Skin epidermis (tissue), 12 donors: Measurements from ENCODE around the gene ALPI.
"Not testable (repeated sequence)": the region's sequence is repeated elsewhere in the genome, so short reads cannot be mapped to it uniquely, and the experiment has no call there.

Experiments
- H3K27ac ChIP-seq, 21 experiments: fragments of 200-600 bp; sonication (generic) in 11 of 21; one replicate each; pipeline ENCODE4 v1.5.0; 2020; ENCODE audit warnings: mild to moderate bottlenecking in 3 of 21, inconsistent platforms in 2 of 21, moderate library complexity in 2 of 21
- H3K4me3 ChIP-seq, 7 experiments: fragments of 200-600 bp; sonication (generic) in 2 of 7; one replicate each; pipeline ENCODE4 v1.5.0; 2020; ENCODE audit warnings: inconsistent platforms in 2 of 7, mild to moderate bottlenecking in 2 of 7, moderate library complexity in 1 of 7

The ALPI gene

DNA sequence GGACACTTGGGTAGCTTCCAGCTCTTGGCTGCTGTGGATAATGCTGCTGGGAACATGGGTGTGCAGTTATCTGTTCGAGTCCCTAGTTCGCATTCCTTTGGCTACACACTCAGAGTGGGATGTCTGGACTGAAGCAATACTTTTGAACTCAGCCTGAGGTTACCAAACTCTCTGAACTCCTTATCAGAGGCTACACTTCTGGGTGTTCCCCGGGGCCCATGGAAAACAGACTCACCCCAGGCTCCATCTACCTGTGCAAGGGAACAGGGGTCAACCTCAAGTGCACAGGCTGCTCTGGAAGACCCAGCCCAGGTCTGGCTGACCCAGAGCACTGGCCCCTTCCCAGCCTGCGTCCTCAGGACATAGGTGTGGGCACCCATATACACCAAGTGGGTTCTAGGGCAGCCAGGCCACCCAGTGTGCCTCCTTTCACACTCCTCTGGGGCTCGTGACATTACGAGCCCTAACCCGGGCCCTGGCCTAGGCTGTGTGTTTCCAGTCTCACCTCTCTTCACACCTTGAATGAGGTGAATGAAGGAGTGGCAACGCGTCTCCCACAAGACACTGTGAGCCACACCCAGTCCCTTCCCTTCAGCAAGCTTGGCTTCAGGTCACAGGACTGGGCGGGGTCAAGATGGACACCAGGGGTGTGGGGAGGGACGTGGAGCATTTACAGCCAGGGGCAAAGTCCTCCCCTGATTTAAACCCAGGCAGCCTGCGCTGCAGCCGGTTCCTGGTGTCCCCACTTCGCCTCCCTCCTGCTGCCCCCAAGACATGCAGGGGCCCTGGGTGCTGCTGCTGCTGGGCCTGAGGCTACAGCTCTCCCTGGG is at the start of gene ALPI:
TSS of gene ALPI (plus strand) at position 728 of the 830 bp plus-strand sequence. CDS start at position 775, 47 bp downstream.
- Histone ChIP-seq H3K4me3 (no peak within 1 kb of the TSS), H3K27ac (no peak within 1 kb of the TSS)

DNA sequence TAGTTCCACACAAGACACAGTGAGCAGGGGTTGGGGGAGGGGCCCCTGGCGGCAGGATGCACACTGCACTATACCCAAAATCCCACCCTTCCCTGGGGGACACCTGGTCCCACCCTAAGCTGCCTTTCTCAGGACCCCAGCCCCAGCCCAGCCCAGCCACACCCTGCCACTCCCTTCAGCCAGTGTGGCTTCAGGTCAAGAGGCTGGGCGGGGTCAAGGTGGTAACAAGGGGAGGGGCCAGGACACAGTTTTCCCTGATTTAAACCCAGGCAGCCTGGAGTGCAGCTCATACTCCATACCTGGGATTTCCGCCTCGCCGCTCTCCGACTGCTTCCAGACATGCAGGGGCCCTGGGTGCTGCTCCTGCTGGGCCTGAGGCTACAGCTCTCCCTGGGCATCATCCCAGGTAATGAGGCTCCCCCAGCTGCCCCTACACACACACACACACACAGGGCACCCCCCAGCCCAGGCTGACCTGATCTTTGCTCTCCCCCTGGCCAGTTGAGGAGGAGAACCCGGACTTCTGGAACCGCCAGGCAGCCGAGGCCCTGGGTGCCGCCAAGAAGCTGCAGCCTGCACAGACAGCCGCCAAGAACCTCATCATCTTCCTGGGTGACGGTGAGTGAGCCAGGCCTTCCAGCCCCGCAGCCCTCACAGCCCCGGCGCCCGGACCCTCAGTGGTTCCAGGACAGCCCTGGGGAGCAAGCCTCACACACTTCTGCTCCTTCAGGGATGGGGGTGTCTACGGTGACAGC is 49.2 kb upstream of the ALPI start, which contains the start of gene ALPG:
TSS of gene ALPG (plus strand) at position 289 of the 755 bp plus-strand sequence. CDS start at position 340, 51 bp downstream.
- Histone ChIP-seq H3K27ac (no peak within 1 kb of the TSS), H3K4me3 (no peak within 1 kb of the TSS)

DNA sequence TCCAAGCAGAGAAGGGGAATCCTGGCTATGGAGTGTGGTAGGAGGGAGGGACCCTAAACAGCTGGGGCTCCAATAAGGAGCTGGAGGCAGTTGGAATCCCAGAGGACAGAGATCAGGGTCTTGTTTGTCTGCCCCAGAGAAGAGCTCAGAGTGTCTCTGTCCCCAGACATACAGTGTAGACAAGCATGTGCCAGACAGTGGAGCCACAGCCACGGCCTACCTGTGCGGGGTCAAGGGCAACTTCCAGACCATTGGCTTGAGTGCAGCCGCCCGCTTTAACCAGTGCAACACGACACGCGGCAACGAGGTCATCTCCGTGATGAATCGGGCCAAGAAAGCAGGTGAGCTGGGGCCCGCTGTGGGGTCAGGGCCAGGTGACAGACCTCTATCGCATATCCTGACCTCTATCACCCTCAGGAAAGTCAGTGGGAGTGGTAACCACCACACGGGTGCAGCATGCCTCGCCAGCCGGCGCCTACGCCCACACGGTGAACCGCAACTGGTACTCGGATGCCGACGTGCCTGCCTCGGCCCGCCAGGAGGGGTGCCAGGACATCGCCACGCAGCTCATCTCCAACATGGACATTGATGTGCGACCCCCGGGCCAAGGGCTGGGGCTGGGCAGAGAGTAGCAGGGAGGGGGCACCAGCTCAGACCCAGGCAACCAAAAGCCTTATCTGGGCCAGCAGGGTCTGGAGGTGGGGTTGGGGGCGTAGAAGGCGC is 48.4 kb upstream of the ALPI start:
- H3K27ac ChIP-seq, H3K4me3 ChIP-seq: not testable (repeated sequence)

DNA sequence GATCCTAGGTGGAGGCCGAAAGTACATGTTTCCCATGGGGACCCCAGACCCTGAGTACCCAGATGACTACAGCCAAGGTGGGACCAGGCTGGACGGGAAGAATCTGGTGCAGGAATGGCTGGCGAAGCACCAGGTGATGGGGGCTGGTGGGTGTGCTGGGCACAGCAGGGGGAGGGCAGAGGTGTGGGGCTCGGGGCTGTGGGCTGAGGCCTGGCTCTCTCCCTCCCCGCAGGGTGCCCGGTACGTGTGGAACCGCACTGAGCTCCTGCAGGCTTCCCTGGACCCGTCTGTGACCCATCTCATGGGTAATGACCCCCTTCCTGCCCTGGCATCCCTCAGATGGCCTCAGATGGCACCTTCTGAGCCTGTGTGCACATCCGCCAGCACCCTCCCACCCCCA is 47.7 kb upstream of the ALPI start:
- not testable (repeated sequence) for H3K27ac ChIP-seq, H3K4me3 ChIP-seq

DNA sequence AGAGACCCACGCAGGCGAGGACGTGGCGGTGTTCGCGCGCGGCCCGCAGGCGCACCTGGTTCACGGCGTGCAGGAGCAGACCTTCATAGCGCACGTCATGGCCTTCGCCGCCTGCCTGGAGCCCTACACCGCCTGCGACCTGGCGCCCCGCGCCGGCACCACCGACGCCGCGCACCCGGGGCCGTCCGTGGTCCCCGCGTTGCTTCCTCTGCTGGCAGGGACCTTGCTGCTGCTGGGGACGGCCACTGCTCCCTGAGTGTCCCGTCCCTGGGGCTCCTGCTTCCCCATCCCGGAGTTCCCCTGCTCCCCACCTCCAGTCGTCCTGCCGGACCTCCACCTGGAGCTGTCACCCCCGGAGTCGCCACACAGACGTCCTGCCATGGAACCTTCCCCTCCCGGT is 46.3 kb upstream of the ALPI start:
- H3K27ac ChIP-seq, H3K4me3 ChIP-seq: not testable (repeated sequence)

DNA sequence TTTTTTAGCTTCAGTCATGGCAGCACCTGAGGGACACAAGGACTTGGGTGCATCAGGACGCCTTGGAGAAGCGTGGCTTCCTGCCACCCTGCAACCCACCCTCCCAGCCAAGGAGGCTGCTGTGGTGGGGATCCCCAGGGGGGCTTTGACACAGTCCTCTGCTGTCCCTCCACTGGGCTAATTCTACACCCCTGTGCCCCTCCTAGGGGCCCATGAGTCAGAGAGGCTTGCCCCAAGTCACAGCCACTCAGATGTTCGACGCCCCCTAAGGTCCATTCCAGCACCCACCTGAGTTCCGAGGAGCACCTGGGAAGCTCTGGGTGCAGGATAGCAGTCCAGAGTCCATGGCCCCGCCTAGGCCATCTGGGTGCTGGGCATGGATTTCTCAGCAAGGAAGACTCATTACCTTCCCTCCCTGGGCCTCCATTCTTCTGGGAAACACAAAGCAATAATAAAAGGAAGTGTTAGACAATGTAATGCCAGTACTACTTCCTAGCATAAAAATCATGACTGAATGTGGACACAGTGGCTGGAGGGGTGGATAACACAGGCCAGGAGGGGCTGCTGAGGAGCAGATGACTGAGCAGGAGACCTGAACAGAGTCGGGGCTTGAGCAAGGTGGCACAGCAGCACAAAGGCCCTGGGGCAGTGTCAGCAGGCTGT is 45.6 kb upstream of the ALPI start:
- Histone ChIP-seq H3K4me3 (no peak overlapping the region), H3K27ac (no peak overlapping the region)

DNA sequence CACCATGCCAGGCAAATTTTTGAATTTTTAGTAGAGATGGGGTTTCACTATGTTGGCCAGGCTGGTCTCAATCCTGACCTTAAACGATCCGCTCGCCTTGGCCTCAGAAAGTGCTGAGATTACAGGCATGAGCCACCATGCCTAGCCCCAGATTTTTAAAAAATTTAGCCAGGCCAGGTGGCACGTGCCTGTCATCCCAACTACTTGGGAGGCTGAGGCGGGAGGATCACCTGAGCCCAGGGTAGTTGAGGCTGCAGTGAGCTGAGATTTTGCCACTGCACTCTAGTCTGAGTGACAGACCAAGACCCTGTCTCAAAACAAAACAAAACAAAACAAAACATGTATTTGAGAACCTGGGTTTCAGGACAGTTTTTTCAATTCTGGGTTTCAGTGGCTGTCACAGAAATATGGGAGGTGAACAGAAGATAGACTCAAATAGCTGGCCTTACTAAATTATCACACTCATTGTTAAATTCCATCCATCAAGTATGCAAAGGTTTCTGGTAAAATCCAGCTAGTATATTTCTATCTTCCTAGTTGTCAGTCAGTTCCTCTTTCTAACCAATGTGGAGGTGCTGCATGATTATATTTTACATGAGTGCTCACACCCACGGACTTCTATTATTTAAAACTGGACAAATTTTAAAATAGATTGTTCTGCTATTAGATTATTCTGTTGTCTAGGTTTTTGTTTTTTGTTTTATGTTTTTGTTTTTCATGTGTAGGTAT is 43.9 kb upstream of the ALPI start:
- Histone ChIP-seq H3K27ac (no peak overlapping the region), H3K4me3 (no peak overlapping the region)

DNA sequence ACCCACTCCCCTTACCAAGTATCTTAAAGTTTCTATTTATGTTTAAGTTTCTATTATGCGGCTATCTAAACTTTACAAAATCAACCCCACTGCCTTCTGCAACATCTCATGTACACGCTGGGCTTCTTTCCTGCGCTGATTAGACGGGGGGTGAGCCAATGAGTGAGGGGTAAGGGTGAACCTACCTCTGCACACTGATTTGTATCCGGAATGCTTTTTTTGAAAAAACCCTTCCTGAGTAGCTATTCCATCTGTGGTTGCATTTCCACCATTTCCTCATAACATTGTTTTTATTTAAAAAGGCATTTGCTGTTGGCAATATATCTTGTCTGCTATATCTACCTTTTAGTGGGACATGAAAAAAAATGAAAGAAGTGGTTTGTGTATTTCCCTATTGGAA is 43.0 kb upstream of the ALPI start:
- H3K27ac ChIP-seq, result no peak overlapping the region
- no peak overlapping the region for H3K4me3 ChIP-seq

DNA sequence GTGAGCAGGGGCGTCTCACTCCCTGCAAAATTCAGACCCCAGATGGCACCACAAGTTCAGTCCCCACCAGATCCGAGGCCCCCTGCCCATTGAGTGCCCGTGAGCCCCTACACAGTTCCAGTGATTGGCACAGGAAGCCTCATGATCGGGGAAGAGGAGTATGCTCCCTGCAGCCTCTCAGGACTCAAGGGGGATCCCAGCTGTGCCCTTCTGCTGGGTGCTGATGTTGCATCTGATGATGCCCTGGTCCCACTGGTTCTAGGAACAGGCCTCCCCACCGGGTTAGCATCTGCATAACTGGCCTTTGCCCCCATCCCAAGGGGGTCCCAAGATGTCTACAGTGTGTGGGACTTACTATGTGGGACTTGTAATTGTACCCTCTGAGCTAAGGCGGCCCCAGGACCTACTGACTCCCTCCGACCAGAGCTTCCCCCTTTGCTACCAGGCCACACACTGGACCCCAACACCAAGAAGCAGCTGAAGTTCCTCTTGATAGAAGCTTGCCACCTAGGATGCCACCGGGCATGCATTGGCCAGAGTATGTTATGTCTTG is 40.7 kb upstream of the ALPI start:
- Histone ChIP-seq H3K4me3 (no peak overlapping the region), H3K27ac (no peak overlapping the region)

DNA sequence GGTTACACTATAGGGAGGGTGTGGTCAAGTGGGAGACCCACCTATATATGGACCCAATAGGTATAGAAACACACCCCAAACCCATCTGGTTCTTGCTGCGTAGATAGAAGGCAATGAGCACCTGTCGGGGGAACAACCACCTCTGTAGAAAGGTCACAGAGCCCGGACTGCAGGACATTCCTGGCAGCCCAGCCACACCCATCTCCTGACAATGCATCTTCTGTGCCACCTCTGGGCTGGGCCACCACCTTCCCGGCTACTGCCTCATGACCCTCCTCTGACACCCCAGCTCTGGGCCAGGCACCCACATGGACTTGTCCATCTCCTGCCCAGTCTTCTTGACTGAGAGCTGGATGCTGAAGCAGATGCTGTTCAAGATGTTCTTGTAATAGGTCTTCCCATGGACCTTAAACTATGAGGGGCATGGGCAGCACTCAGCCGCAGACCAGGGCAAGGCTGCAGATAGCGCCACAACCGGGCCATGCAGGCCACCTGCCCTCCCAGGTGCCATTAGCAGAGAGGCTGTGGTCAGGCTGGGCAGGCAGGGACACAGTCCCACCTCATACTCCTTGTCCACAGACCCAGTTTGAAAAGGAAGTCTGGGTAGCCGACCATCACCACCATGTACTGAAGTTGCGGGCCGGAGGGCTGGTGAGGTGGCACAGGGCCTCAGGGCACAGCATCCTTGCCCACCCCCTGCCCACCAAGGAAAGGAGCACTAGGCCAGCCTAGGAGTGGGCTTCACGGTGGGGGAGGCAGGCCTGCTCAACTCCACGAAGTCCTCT is 40.0 kb upstream of the ALPI start:
- Histone ChIP-seq H3K27ac (no peak overlapping the region), H3K4me3 (no peak overlapping the region)

DNA sequence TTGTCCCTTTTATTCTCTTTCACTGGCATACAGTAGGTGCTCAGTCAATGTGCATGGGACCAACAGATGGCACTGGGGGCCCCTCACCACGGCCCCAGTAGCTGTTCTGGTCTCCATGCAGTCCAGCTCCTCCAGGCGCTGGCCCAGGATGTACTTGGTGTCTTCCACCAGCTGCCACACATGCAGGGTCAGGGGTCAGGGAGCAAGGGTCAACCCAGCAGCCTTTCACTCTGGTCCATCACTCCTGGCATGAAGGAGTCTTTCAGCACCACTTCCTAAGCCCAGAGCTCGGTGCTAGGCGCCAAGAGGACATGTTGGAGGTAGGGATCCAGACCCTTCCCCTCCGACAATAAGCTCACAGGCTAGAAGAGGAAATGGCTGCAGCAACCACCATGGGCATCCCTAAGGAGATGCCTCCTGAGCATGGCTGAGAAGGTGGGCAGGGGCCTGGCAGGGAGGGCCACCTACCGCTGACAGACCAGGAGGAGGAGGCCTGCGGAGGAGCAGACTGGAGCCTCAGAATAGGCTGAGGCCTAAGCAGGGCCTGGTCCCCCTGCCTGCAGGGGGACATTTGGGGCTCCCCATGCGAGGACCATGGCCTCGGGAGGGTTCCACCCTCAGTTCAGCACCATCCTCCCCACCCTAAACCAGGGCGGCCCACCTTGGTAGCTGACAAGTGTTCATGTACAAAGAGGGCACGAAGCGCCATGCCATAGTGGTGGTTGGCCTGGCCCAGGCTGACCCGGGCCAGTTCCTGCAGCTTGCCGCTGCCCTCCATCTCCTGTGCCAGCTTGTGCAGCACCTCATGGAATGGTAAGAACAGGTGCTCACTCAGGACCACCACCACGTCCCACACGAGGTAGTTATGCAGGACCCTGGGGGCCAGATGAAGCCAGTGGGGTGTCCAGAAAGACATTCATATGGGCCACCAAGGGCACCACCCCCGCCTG is 39.2 kb upstream of the ALPI start:
- Histone ChIP-seq H3K4me3 (no peak overlapping the region), H3K27ac (no peak overlapping the region)

DNA sequence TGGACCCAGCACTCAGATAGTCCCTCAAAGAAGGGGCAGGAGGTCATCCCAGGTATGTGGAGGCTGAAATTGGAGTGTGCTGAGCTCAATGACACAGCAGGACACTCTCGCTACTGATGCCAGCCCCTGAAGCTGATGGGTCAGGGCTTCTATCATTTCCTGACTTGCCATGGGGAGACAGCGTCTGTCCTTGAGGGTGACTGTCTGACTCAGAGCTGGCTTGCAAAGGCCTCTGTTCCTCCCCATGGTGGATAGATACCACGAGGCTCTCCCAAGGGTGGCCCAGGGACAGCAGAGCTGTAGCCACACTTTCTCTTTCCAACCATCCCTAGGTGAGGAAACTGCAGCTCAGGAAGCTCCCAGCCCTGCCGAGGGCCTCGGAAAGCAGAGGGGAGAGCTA is 38.5 kb upstream of the ALPI start:
- H3K27ac ChIP-seq, result no peak overlapping the region
- no peak overlapping the region for H3K4me3 ChIP-seq

DNA sequence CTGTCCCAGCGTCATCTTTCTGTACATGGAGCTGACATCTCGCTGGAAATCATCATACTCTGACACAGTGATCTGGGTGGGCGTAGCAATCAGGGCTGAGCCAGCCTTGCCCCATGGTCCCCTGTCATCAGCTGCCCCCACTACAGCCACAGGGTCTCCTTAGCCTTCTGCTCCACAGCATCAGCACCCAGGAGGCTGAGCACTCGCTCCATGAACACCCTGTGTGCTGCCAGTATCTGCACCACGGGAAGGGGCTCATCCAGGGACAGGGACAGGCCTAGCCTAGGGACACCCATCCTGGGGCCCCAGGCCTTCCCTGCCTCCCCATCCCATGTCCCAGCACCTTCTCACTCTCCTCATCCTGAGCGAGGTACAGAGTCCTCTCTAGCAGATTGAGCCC is 37.9 kb upstream of the ALPI start:
- Histone ChIP-seq H3K27ac (no peak overlapping the region), H3K4me3 (no peak overlapping the region)

DNA sequence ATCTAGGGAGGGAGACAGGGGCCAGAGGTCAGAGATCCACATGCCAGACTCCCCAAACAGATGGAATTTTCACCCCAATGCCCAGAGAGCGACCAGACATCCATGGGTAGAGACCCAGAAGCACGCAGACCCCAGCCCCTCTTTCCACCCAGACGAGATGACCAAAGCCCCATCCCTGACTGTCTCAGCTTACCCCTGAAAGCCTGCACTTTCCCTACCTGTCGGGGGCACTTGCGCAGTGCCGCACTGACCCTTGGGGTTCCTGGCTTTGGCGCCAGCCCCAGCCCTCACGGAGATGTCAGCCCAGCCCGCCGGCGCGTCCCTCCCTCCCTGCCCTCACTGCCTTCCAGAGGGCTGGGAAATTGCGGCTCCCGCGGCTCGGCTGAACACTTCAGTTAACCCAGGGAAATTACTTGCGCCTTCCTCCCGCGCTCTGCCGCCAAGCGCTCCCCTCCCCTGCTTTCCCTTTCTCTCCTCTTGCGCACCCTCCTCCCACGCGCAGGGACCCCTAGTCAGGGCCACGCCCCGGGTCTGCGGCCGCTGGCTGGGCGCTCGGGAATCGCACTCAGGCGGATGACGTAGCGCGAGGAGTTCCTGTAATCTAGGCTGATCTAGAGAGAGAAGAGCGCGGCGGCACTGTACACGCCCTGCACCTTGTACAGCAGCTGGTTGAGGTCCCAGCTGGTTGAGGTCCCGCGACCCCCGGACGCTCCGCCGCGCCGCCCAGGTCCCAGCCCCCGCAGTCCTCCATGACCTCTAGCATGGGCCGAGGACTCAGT is 37.3 kb upstream of the ALPI start:
- Histone ChIP-seq H3K4me3 (peak overlapping the region in 3 of 7 experiments; percentile 9 to 17 (median 15)), H3K27ac (no peak overlapping the region)

DNA sequence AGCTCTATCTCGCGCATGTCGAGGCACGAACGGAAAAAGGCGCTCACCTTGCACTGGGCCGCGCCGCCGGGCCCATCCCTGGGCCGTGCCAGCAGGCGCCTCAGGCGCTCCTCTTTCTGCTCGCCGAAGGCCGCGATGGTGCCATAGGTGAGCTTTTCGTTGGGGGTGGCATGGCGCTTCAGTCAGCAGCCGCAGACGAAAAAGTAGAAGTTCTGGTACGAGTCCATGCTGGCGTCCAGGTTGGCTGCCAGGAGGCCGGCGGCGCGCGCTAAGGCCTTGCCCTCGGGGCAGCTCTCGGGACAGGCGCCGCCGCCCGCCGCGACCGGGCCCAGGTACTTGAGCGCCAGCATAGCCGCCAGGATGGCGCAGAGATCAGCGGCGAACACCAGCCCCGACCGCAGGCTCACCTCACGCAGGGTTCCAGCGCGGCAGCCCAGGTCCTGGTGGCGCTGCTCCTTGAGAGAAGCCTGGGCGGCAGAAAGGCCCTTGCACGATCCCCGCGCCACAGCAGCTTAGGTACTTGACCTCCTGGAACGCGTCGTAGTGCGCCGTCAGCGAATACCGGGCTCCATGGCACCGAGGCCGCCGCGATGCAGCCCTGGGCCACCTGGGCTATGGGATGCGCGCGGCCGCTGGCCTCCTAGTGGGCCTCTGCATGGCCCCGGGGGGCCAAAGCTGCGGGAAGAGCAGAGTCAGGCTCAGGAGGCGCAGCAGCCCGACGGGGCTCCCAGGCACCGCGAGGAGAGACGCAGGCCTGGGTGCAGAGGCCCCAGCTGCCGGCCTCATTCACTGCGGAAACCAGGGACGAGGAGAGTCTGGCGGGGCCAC is 36.5 kb upstream of the ALPI start:
- no peak overlapping the region for H3K27ac ChIP-seq
- H3K4me3 ChIP-seq, result peak overlapping the region in 3 of 7 experiments; percentile 9 to 17 (median 15)
